ENCODE data around the gene APPL1.

DNA sequence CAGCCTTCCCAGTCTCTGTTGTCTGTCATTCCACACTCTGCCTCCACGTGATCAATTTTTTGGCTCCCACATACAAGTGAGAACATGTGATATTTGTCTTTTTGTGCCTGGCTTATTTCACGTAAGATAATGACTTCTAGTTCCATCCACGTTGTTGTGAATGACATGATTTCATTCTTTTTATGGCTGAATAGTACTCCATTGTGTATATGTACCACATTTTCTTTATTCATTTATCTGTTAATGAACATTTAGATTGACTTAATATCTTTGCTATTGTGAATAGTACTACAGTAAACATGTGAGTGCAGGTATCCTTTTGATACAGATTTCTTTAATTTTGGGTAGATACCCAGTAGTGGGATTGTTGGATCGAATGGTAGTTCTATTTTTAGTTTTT lies 33.6 kb downstream of the APPL1 start:
- TF ChIP-seq EZH2 (IDR thresholded peaks at IDR 0.05; ENCODE audit: insufficient read depth, poor library complexity, severe bottlenecking) (no peak), EZH2phosphoT487 (IDR thresholded peaks at IDR 0.05; ENCODE audit: insufficient read depth, low read depth) (no peak)
